A549 (cell line): Measurements from ENCODE around the gene MBD3. TPM values are rescaled to one million over a fixed set of nuclear protein-coding genes. Genes with fewer than 3 reads are reported as not detected.
A peak's percentile ranks its signal among the peaks of the same experiment; 100 is the strongest.

Experiments
- ATAC-seq, 2 experiments: fragments of 200-7000 bp in 1 of 2; fragments of >200 bp in 1 of 2; cut with Nextera tagmentation in 1 of 2; cut with Tn5 transposase in 1 of 2; 3 replicates each; pipeline versions ENCODE4 v1.8.0 to v1.9.1; 2018 to 2020; ENCODE audit warnings: mild to moderate bottlenecking in 1 of 2, moderate library complexity in 1 of 2
- CTCF ChIA-PET: fragments of 300-600 bp; sonication (Branson Sonifier 250); formaldehyde crosslinking; extraction: SDS; loops from one replicate; lab custom pipeline; 2021; ENCODE audit warnings: antibody characterized with exemption, inconsistent platforms; lab: Yijun Ruan, JAX
- POLR2A ChIA-PET: fragments of 350-600 bp; formaldehyde crosslinking; extraction: SDS; loops from one replicate; lab custom pipeline; 2021; ENCODE audit warnings: antibody characterized with exemption, inconsistent platforms; lab: Yijun Ruan, JAX
- DNase-seq, 2 experiments: peaks; one replicate each; pipeline versions ENCODE4 v3.0.0 to v3.0.0-alpha.2; 2011 to 2016; ENCODE audit warnings: low read depth in 1 of 2, low spot score in 1 of 2
- FAIRE-seq: peaks from 2 replicates; lab custom pipeline; 2011; peaks lifted over from hg19 to GRCh38; lab: Jason Lieb, UNC
- H3K27ac ChIP-seq, 2 experiments: fragments of >200 bp; sonication (Bioruptor Twin); formaldehyde crosslinking; 3 replicates each; pipeline ENCODE4 v1.5.1; 2016 to 2017
- H3K4me1 ChIP-seq: fragments of >200 bp; sonication (Bioruptor Twin); formaldehyde crosslinking; 3 replicates; pipeline ENCODE4 v1.6.1; 2016
- H3K4me2 ChIP-seq: fragments of >200 bp; sonication (Bioruptor Twin); formaldehyde crosslinking; 3 replicates; pipeline ENCODE4 v1.6.1; 2016
- H3K4me3 ChIP-seq: fragments of >200 bp; sonication (Bioruptor Twin); formaldehyde crosslinking; 3 replicates; pipeline ENCODE4 v1.5.1; 2016
- H3K9me3 ChIP-seq: fragments of >200 bp; sonication (Bioruptor Twin); formaldehyde crosslinking; 3 replicates; pipeline ENCODE4 v1.6.1; 2016
- EHMT2 ChIP-seq: fragments of 200-600 bp; sonication (generic); IDR thresholded peaks from 2 replicates; pipeline ENCODE4 v1.6.1; 2016; ENCODE audit warnings: antibody characterized with exemption, low read depth, mild to moderate bottlenecking, moderate library complexity
- ELK1 ChIP-seq: fragments of 150-350 bp; IDR thresholded peaks from 2 replicates; pipeline ENCODE4 v1.6.1; 2014; ENCODE audit warnings: low read depth, mild to moderate bottlenecking, low read length
- EP300 ChIP-seq, 2 experiments: fragments of >200 bp; sonication (Bioruptor Twin); formaldehyde crosslinking; IDR thresholded peaks; 2 replicates in 1 of 2; 3 replicates in 1 of 2; pipeline ENCODE4 v1.6.1; 2016 to 2017
- FOSL2 ChIP-seq, 2 experiments: fragments of 450-650 bp in 1 of 2; fragments of >200 bp in 1 of 2; sonication (Bioruptor Twin) in 1 of 2; formaldehyde crosslinking; IDR thresholded peaks; 2 replicates each; pipeline versions ENCODE4 v1.5.0 to v1.6.1; 2016 to 2020; ENCODE audit warnings: mild to moderate bottlenecking in 1 of 2, moderate library complexity in 1 of 2
- FOXS1 ChIP-seq: fragments of 250-450 bp; sonication (Bioruptor Pico); IDR thresholded peaks from 2 replicates; pipeline ENCODE4 v1.5.0; 2020; ENCODE audit warnings: mild to moderate bottlenecking, moderate library complexity
- GATA3 ChIP-seq: IDR thresholded peaks from 2 replicates; pipeline ENCODE4 v1.6.1; 2012; ENCODE audit warnings: borderline replicate concordance
- HOXB5 ChIP-seq: fragments of 250-450 bp; sonication (Bioruptor Pico); IDR thresholded peaks from 2 replicates; pipeline ENCODE4 v1.5.0; 2020; ENCODE audit warnings: mild to moderate bottlenecking, moderate library complexity
- JUN ChIP-seq, 2 experiments: fragments of >200 bp; sonication (Bioruptor Twin); formaldehyde crosslinking; IDR thresholded peaks; 2 replicates in 1 of 2; 3 replicates in 1 of 2; pipeline ENCODE4 v1.6.1; 2016 to 2017
- MAX ChIP-seq: IDR thresholded peaks from 2 replicates; pipeline ENCODE4 v1.6.1; 2012
- PHF8 ChIP-seq: fragments of 200-600 bp; sonication (generic); IDR thresholded peaks from 2 replicates; pipeline ENCODE4 v1.6.1; 2016; ENCODE audit warnings: low read depth, mild to moderate bottlenecking, antibody characterized with exemption, moderate library complexity, borderline replicate concordance
- POLR2A ChIP-seq: IDR thresholded peaks from 2 replicates; pipeline ENCODE4 v1.6.1; 2012; ENCODE audit warnings: mild to moderate bottlenecking, low read length
- RCOR1 ChIP-seq: fragments of 150-350 bp; IDR thresholded peaks from 2 replicates; pipeline ENCODE4 v1.6.1; 2014; ENCODE audit warnings: antibody characterized with exemption, low read length, low read depth
- TP53 ChIP-seq: fragments of 250-450 bp; sonication (Bioruptor Pico); IDR thresholded peaks from 2 replicates; pipeline ENCODE4 v1.5.0; 2021; ENCODE audit warnings: mild to moderate bottlenecking, moderate library complexity
- USF2 ChIP-seq: fragments of 450-650 bp; IDR thresholded peaks from 2 replicates; pipeline ENCODE4 v1.6.1; 2014; ENCODE audit warnings: antibody characterized with exemption
- ZC3H11A ChIP-seq: fragments of 450-650 bp; IDR thresholded peaks from 2 replicates; pipeline ENCODE4 v1.6.1; 2014; ENCODE audit warnings: antibody characterized with exemption, mild to moderate bottlenecking
- ZFP36 ChIP-seq: fragments of 450-650 bp; IDR thresholded peaks from 2 replicates; pipeline ENCODE4 v1.6.1; 2014; ENCODE audit warnings: borderline replicate concordance; ENCODE audit not compliant: partially characterized antibody
- WGBS: methylation state at CpG from one replicate; pipeline ENCODE4 v1.1.6; 2017; ENCODE audit errors: missing lambda C conversion rate; 5-methylcytosine and 5-hydroxymethylcytosine counted together
- polyA plus RNA-seq, 4 experiments: library from polyadenylated mRNA; depleted of rRNA in 3 of 4; stranded (reverse); fragments of >200 nt; fragmentation: RNase III in 1 of 4; extraction: RNeasy Plus Mini Kit Qiagen cat#74134 plus additional on column Dnase treatment in 1 of 4; gene quantifications; 2 replicates in 3 of 4; 3 replicates in 1 of 4; pipeline ENCODE4 v1.2.3, GENCODE V29; 2011 to 2017

The MBD3 gene
- polyA plus RNA-seq, 2 of the 4 experiments (the other 2 are of a cell fraction) = 22.7 to 41.4 TPM

- H3K4me1 ChIP-seq = peaks cover 4% of the 10 kb centered on the region; the same call in 1 of the 3 replicates
- CTCF ChIA-PET = interaction anchor here (0.6 to 3.8 kb wide), 4 partner anchors 21 to 105 kb away, joined by 3 to 19 read pairs (median 4); no protein-coding TSS in a partner anchor
- peak overlapping the region; percentile 82 to 92 for H3K27ac ChIP-seq
- DNase-seq (no peak), FAIRE-seq (no peak), ATAC-seq (peak in 1 of 2 experiments; percentile 48; a peak in 4 of 6 replicates)
- POLR2A ChIA-PET = interaction anchor here (1.0 kb wide), 1 partner anchor 26 kb away, joined by 4 read pairs; no protein-coding TSS in a partner anchor
- TF ChIP-seq JUN (IDR thresholded peaks at IDR 0.05) = no peak
- no peak for TF ChIP-seq FOXS1
- TF ChIP-seq ZFP36 = no peak
- no peak for TF ChIP-seq HOXB5 (CRISPR knock-in tag)
- TF ChIP-seq RCOR1 = no peak
- no peak for TF ChIP-seq TP53
- H3K9me3 ChIP-seq = no peaks in the 10 kb centered on the region
- H3K4me2 ChIP-seq = peak overlapping the region; percentile 98
- H3K4me3 ChIP-seq = peak overlapping the region; percentile 76
- no CpG with 5 or more reads among the region's 108 CpGs for WGBS
These were observed 25.4 kb downstream of the MBD3 start for GRCh38 chr19:1567116-1567847.

GRCh38 chr19:1566392-1567115 lies 26.1 kb downstream of the MBD3 start:
- H3K9me3 ChIP-seq = no peaks in the 10 kb centered on the region
- CTCF ChIA-PET = interaction anchor here (0.6 to 3.8 kb wide), 4 partner anchors 20 to 106 kb away, joined by 3 to 19 read pairs (median 3); no protein-coding TSS in a partner anchor
- peak overlapping the region; percentile 98 for H3K4me2 ChIP-seq
- 0% methylated on average over 2 of the region's 42 CpGs for WGBS
- ATAC-seq (peak; percentile 61 to 89), FAIRE-seq (no peak), DNase-seq (peak; percentile 50 to 69)
- peak; percentile 27; the same call in 1 of the 2 replicates for TF ChIP-seq MAX
- no peak for TF ChIP-seq PHF8
- peak; percentile 24; the same call in 1 of the 2 replicates for TF ChIP-seq POLR2A
- no peak for TF ChIP-seq RCOR1
- peak overlapping the region; percentile 82 to 92 for H3K27ac ChIP-seq
- H3K4me3 ChIP-seq = peak overlapping the region; percentile 76
- H3K4me1 ChIP-seq = peaks cover 4% of the 10 kb centered on the region; the same call in 1 of the 3 replicates
- POLR2A ChIA-PET = interaction anchor here (0.6 to 1.0 kb wide), 2 partner anchors 12 to 27 kb away, joined by 3 to 4 read pairs; no protein-coding TSS in a partner anchor

- TF ChIP-seq ZFP36 (no peak), GATA3 (no peak), FOSL2 (IDR thresholded peaks at IDR 0.05) (no peak), FOSL2 (CRISPR knock-in tag; IDR thresholded peaks at IDR 0.05) (no peak), EP300 (IDR thresholded peaks at IDR 0.05) (no peak), ZC3H11A (no peak), RCOR1 (no peak), USF2 (no peak), ELK1 (no peak), EHMT2 (no peak), HOXB5 (CRISPR knock-in tag) (no peak)
- TF ChIP-seq, all 56 proteins: peak for 0
- 89% methylated on average over 6 of the region's 6 CpGs for WGBS
- H3K9me3 ChIP-seq = no peaks in the 10 kb centered on the region
- ATAC-seq (no peak), FAIRE-seq (no peak), DNase-seq (no peak)
- H3K4me2 ChIP-seq = no peak overlapping the region
- H3K4me1 ChIP-seq = no peaks in the 10 kb centered on the region
- H3K27ac ChIP-seq = no peak overlapping the region
- ChIA-PET POLR2A (no interaction called here), CTCF (interaction anchor here (1.1 to 1.3 kb wide), 2 partner anchors 12 to 17 kb away, joined by 3 to 8 read pairs; no protein-coding TSS in a partner anchor)
- no peak overlapping the region for H3K4me3 ChIP-seq
These were observed 29.4 kb downstream of the MBD3 start for GRCh38 chr19:1563251-1563650.
